ENCODE data around the gene KDM8.

DNA sequence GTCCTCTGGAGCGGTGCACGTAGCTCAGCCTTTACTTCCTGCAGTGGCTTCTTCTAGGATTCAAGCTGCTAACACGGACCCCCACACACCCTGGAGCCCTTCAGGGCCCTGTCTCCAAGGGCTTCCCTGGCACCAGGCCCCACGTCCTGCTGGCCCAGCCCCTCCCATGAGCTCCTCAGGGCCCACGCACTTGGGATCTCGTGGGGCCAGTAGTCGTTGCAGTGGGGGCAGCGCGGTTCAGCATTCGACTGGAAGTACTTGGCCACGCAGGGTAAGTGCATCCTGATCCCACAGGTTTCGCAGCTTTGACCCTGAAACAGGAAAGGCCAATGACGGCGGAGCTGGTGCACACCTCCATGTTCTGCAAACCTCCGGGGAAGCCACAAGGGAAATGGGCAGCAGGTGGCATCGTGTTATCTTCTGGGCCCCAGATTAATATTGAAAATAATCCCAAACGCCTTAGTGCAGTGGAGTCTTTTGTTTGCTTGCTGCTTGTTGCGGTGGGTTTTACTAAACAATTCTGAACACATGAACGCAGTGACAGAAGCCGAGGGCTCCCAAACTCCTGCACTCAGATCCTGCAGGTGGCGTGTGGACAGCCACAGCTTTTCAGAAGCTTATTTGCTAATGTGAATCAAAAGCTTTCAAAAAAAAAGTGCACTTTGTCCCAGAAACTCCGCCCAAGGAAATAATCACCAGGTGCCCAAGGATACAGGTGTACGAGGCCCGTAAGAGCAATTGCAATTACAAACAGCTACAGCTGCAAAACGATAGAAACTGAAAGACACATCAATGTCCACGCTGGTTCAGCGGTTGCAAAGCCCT is 22.4 kb downstream of the KDM8 start:
- TF ChIP-seq, protein P1, sequence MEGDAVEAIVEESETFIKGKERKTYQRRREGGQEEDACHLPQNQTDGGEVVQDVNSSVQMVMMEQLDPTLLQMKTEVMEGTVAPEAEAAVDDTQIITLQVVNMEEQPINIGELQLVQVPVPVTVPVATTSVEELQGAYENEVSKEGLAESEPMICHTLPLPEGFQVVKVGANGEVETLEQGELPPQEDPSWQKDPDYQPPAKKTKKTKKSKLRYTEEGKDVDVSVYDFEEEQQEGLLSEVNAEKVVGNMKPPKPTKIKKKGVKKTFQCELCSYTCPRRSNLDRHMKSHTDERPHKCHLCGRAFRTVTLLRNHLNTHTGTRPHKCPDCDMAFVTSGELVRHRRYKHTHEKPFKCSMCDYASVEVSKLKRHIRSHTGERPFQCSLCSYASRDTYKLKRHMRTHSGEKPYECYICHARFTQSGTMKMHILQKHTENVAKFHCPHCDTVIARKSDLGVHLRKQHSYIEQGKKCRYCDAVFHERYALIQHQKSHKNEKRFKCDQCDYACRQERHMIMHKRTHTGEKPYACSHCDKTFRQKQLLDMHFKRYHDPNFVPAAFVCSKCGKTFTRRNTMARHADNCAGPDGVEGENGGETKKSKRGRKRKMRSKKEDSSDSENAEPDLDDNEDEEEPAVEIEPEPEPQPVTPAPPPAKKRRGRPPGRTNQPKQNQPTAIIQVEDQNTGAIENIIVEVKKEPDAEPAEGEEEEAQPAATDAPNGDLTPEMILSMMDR (IDR thresholded peaks at IDR 0.05; ENCODE audit: insufficient read depth, low read length, poor library complexity, severe bottlenecking) = no peak
- no peak for TF ChIP-seq EZH2phosphoT487 (conservative IDR thresholded peaks at IDR 0.05; ENCODE audit: low read length)
